Measurements from ENCODE around the gene ALDH1A2.

Gene ALDH1A2

DNA sequence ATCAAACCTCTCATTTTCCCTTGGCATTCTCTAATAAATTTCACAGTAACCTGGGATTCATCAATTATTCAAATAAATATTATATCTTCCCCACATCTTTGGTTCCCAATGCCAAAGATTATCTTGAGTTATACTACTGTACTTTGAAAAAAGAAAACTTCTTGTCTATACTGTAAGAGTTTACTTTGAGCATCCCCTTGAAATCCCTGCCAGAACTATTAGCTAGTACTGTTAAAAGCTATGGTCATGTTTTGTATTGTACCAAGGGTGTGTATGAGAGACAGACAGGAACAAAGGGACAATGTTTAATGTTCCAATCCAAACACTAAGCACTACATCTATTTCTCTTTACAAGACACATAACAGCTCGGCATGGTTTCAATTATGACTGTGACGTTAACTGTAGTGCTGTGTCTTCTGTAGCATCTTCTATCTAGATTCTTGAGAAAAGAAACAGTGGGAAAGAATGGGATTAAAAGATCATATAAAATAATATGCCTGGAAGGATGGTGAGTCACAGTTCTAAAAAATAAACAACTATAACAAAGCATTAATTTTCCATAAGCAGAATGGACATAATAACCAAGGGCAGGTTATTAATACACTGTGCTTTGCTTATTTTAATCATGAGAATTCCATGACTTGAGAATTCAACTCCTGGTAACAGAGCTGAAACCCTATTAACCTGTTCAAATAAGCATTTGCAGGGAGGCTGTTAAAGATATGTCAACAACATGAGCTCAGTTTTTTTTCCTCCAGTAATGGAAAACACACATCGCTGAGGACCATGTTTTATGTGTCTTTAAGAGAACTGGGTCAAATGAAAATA is 71.1 kb downstream of the ALDH1A2 start:
- no peak for DNase-seq (ENCODE audit: low spot score)

DNA sequence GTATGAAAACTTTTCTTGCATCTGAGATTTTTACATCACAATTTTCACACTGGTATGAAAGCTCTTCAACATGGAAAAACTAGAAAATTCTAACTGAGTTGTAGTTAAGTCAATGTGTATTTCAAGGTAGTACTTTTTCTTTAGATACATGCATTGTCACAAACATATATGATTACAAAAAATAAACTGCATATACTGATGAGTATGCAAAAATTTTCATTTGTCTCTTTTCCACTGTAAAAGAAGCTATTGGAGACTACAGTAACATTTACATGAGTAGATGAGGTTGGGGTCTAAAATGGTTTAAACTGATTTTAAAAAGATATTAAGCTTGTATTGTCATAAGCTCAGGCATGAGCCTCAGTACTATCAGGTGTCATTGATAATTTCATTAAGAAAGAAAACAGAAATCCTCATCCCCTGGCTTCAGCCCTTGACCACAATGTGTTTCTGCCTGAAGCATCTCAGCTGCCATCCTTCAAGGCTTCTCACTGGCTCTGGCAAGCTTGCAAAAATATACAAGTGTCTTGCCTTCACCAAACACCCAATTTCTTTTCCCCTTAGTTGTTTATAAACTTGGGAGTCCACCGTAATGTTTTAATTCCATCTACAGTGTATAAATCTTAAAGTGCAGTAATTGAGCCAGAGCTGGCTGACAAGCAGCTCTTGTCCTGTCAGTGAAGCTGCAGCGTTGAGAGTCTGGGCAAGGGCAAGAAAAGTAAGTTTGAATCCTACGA is 71.9 kb downstream of the ALDH1A2 start:
- DNase-seq (ENCODE audit: low spot score) = no peak

GRCh38 chr15:57992761-57993355 is 72.7 kb downstream of the ALDH1A2 start:
- no peak for DNase-seq (ENCODE audit: low spot score)

DNA sequence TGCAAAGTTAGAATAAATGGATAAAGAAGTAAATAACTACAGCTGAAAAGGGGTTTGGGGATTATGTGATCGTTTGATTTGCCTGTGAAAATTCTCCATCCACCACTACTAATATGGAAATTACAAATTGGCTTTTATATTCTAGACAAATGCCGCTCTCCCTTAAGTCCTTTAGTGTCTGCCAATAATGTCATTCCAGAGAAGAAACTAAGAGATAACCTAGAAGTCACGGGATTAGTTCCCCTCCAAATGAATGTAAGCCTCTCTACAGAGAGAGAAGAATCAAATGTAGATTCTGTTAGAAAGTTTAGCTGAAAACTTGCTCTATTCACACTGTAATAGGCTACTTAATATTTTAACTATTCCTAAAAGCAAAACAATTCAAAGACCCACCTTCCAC is 92.0 kb downstream of the ALDH1A2 start:
- no peak for DNase-seq (ENCODE audit: low spot score)

GRCh38 chr15:57972864-57973263 is 92.6 kb downstream of the ALDH1A2 start:
- DNase-seq (ENCODE audit: low spot score) = no peak

- DNase-seq (ENCODE audit: low spot score) = no peak
Observed at GRCh38 chr15:57969996-57970395, 95.5 kb downstream of the ALDH1A2 start.

GRCh38 chr15:57969355-57969754 is 96.2 kb downstream of the ALDH1A2 start:
- DNase-seq (ENCODE audit: low spot score) = no peak

DNA sequence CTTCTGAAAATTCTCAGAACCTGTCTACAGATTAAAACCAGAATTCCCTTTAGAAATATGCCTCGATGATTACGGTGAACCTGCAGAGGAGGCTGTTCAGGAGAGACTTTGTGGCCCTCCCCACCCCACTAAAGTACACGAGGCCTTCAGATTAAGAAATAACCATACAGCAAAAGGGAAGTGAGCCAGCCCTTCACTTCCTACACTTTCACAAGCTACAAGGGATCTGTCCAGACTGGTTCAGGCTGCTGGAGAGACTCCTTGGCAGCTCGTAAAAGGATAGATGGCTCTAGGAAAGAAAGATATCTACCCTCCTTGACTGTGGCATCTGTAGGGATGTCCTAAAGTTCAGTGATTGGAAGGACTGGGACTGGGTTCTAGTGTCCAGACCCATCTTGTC is 102.6 kb downstream of the ALDH1A2 start:
- no peak for DNase-seq (ENCODE audit: low spot score)

DNA sequence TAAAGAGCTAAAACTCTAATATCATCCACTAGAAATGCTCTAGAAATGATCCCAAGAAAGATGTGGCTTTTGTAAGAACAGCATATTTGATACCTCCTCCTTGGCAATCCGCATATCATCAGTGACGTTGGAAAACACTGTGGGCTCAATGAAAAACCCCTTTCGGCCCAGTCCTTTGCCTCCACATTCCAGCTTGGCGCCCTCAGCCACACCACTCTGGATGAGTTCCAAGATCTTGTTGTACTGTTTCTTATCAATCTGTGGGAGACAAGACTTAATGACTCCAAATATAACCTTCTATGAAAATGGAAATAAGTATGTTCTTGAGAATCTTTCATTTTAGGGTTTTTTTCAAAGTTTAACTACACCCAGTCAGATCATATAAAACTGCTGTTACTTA is 103.6 kb downstream of the ALDH1A2 start:
- DNase-seq (ENCODE audit: low spot score) = no peak

DNA sequence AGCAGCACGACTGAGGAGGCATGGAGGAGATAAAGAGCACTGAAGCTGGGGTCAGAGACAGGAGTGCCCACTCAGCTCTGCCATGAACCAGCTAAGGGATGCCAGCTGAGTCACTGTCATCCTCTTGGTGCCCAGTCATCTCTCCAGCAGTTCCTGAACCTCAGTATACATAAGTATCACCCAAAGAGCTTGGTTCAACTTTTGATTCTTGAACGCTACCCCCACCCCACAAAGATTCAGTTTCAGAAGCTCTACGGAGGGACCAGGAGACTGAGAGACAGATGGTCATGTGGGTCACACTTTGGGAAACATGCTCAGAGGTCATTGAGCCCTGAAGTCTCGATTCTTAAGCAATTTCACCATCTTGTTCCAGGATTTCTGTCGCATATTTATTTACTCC is 108.4 kb downstream of the ALDH1A2 start:
- no peak for DNase-seq (ENCODE audit: low spot score)

GRCh38 chr15:57953874-57954273 is 111.6 kb downstream of the ALDH1A2 start:
- no peak for DNase-seq (ENCODE audit: low spot score)

GRCh38 chr15:57951328-57951932 is 114.1 kb downstream of the ALDH1A2 start:
- DNase-seq (ENCODE audit: low spot score) = no peak

GRCh38 chr15:57950381-57950946 is 115.0 kb downstream of the ALDH1A2 start:
- no peak for DNase-seq (ENCODE audit: low spot score)

DNA sequence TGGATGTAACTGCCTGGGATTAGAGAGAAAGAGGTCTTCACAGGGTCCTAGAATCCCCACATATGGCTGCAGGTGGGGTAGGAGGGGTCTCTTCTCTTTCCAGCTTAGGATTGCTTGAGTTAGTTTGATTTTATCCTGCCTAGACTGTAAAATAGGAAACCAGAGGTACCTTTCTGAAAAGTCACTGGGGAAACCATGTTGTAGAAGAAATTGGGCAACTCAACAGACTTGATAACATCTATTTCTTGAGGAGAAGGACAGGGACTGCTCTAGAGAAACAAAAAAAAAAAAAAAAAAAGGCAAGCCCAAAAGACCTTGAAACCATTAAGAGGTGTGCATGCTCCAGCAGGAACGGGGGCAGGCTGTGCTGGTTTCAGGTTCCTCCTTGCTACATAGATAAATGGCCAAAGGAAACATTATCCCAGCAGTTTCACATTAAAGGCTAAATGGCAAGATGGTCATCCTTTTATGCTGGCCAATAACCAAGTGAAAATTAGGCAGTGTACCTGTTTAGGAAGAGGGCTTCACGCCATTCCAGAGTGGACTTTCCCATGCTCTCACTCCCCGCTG is 116.1 kb downstream of the ALDH1A2 start:
- no peak for DNase-seq (ENCODE audit: low spot score)

DNA sequence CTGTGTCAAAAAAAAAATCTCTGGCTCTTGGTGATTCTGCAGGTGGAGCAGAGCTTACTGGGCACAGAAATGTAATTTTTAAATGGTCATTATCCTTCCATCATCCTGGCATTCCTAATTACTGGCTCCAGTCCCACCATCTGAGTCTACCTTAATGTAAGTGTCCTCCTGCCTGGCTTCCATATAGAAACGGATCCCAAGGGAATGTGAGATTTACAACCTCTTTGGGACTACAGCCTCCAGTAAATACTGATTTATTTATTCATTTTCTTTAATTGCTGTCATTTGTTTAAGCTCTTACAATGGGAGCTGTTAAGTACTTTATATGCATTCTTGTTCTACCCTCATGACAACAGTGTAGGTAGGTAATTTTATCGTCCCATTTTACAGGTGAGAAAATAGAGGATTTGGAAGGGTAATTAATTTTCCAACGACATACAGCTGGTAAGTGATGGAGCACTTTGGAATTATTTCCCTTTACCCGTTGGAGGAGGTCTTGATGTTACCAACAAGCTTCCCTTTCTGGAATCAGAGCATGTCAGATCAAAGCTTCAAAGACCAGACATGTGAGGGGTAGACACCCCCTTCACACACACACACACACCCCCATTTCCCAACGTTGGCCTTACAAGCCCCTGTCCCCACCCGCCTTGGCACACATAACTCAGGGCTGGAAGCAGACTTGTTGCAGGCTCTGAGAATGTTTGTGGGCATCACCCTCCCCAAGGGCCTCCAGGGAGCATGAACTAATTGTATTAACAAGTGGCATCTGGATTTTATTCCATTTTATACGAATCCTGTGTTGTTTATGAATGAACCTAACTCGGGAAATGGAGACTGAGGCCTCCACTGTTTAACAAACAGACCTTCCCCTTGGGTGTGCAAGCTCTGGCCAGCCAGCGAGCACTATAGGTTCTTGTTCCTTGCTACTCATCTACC is 116.9 kb downstream of the ALDH1A2 start:
- no peak for DNase-seq (ENCODE audit: low spot score)

- no peak for DNase-seq (ENCODE audit: low spot score)
Observed at GRCh38 chr15:57947781-57948180, 117.7 kb downstream of the ALDH1A2 start.

DNA sequence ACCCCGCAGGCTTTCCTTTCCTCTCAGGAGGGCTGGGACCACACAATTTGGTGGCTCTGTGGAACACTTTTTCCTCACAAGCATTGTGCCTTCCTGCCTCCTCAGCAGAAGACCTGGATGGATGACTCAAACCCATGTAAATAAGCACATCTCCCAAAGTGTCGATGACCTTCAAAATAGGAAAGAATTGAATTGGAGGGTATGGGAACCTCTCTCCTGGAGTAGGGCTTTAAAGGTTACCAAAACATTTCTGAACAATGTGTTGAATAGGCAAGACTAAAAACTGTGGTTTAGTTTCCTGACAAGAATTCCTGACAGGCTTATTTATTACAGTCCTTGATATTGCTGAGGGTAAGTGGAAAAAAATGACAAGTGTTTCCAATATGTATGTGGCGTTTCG is 118.2 kb downstream of the ALDH1A2 start:
- DNase-seq (ENCODE audit: low spot score) = no peak

GRCh38 chr15:57946491-57947048 is 118.9 kb downstream of the ALDH1A2 start:
- no peak for DNase-seq (ENCODE audit: low spot score)

DNA sequence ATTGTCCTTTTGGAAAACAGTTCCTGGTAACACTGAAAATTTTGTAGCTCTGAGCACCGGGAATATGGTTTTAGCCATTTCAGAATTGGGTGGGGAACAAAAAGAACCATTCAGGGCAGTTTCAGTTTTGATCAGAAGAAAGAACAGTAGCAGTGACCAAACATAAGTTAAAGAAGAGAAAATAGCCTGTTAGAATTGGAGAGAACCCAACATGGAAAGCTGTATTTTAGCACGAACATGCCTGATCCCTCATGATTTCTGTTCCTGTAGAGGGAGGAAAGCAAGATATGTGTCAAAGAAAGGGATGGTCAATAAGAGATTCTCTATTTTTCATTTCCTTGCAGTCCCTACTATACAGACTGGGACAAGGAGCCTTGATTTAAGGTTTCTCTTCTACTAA is 119.9 kb downstream of the ALDH1A2 start:
- DNase-seq (ENCODE audit: low spot score) = no peak

DNA sequence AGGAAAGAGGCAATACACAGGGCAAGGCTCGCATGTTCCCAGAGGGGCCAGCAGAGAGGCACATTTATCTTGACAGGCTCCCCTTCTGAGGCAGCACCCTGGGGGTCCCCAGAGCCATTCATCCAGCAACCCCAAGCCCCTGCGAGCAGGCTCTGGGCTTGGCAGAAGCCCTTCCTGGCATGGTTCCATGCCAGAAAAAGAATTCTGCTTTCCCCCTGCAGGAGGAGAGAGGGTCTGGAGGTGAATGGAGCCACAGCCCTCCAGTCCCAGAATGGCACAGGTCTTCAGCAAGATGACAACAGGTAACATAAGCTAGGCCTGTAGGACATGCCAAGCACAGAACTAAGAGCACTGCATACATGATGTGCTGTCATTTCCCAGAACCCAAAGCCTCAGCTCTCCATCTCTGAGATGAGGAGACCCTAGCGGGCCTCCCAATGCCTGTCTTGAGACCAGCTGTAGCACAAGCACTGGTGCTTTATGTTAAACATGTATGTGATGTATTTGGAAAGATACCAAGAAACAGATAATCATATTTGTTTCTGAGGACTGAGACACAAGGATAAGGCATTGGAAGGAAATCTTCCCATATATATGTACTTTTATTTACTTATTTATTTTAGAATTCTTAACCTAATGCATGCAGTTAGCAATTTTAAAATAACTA is 121.6 kb downstream of the ALDH1A2 start:
- DNase-seq (ENCODE audit: low spot score) = no peak

Measured in HuH-7 (cell line).